H1 (cell line): Measurements from ENCODE around the gene CCDC152. TPM values are rescaled to one million over a fixed set of nuclear protein-coding genes. Genes with fewer than 3 reads are reported as not detected.

Source experiments
- CTCF ChIA-PET: fragments of 300-600 bp; sonication (Branson Sonifier 250); formaldehyde crosslinking; loops from one replicate; lab custom pipeline; 2021; ENCODE audit not compliant: partially characterized antibody; lab: Charles Lee
- POLR2A ChIA-PET: fragments of 300-600 bp; sonication (Branson Sonifier 250); formaldehyde crosslinking; loops from one replicate; lab custom pipeline; 2021; ENCODE audit warnings: inconsistent platforms; ENCODE audit not compliant: partially characterized antibody; lab: Charles Lee
- DNase-seq, 2 experiments: peaks; one replicate each; pipeline versions ENCODE4 v3.0.0 to v3.0.0-alpha.2; 2010 to 2022; ENCODE audit warnings: low spot score in 2 of 2, low read depth in 1 of 2, mixed read lengths in 1 of 2
- FAIRE-seq: peaks from 2 replicates; lab custom pipeline; 2011; peaks lifted over from hg19 to GRCh38; lab: Jason Lieb, UNC
- H2AFZ ChIP-seq: 2 replicates; pipeline ENCODE4 v1.8.1; 2012; ENCODE audit warnings: low read length, inconsistent platforms
- H2AK5ac ChIP-seq: 2 replicates; pipeline ENCODE4 v1.6.1; 2013; ENCODE audit warnings: low read depth, low read length
- H2BK120ac ChIP-seq: replicated peaks from 2 replicates; pipeline ENCODE3; 2013; ENCODE audit warnings: low read depth, low read length, inconsistent platforms
- H2BK12ac ChIP-seq: 2 replicates; pipeline ENCODE4 v1.6.1; 2013; ENCODE audit warnings: low read depth, low read length
- H2BK15ac ChIP-seq: 2 replicates; pipeline ENCODE4 v1.6.1; 2013; ENCODE audit warnings: low read length
- H2BK20ac ChIP-seq: 2 replicates; pipeline ENCODE4 v1.6.1; 2013; ENCODE audit warnings: low read length
- H2BK5ac ChIP-seq: 2 replicates; pipeline ENCODE4 v1.6.1; 2013; ENCODE audit warnings: low read depth, low read length
- H3K14ac ChIP-seq: 2 replicates; pipeline ENCODE4 v1.6.1; 2013; ENCODE audit warnings: inconsistent platforms; ENCODE audit not compliant: insufficient read length
- H3K18ac ChIP-seq: 2 replicates; pipeline ENCODE4 v1.6.1; 2013; ENCODE audit warnings: low read length; ENCODE audit errors: extremely low read depth
- H3K23ac ChIP-seq: 2 replicates; pipeline ENCODE4 v1.6.1; 2013; ENCODE audit warnings: inconsistent platforms; ENCODE audit not compliant: insufficient read length
- H3K23me2 ChIP-seq: 2 replicates; pipeline ENCODE4 v1.6.1; 2013; ENCODE audit warnings: low read depth, low read length
- H3K27ac ChIP-seq: 2 replicates; pipeline ENCODE4 v1.6.1; 2011; ENCODE audit warnings: low read depth, low read length, inconsistent platforms
- H3K27me3 ChIP-seq, 4 experiments: replicated peaks in 1 of 4; 1 replicate in 1 of 4; 2 replicates in 3 of 4; pipeline versions ENCODE4 v1.6.1 to v1.8.1; 2011 to 2013; ENCODE audit warnings: low read length in 3 of 4, mild to moderate bottlenecking in 3 of 4, inconsistent platforms in 2 of 4, mixed read lengths in 2 of 4, moderate library complexity in 1 of 4; ENCODE audit not compliant: control insufficient read depth in 3 of 4, insufficient read depth in 3 of 4; ENCODE audit errors: extremely low read depth in 1 of 4
- H3K36me3 ChIP-seq, 4 experiments: 2 replicates each; pipeline versions ENCODE4 v1.6.1 to v1.8.1; 2011 to 2013; ENCODE audit warnings: mild to moderate bottlenecking in 4 of 4, low read length in 3 of 4, moderate library complexity in 2 of 4, control low read depth in 1 of 4, inconsistent platforms in 1 of 4; ENCODE audit not compliant: insufficient read depth in 4 of 4, control insufficient read depth in 2 of 4
- H3K4ac ChIP-seq: replicated peaks from 2 replicates; pipeline ENCODE3; 2013; ENCODE audit warnings: low read length, low read depth, mixed read lengths, inconsistent platforms; ENCODE audit not compliant: insufficient read length
- H3K4me1 ChIP-seq, 4 experiments: replicated peaks in 1 of 4; 1 replicate in 1 of 4; 2 replicates in 3 of 4; pipeline versions ENCODE4 v1.6.1 to v1.8.1; 2011 to 2013; ENCODE audit warnings: low read length in 3 of 4, inconsistent platforms in 2 of 4, mixed read lengths in 1 of 4; ENCODE audit not compliant: insufficient read depth in 4 of 4, control insufficient read depth in 3 of 4
- H3K4me2 ChIP-seq, 2 experiments: 2 replicates each; pipeline versions ENCODE4 v1.6.1 to v1.8.1; 2011 to 2013; ENCODE audit warnings: low read depth in 2 of 2, low read length in 2 of 2, control low read depth in 1 of 2, inconsistent platforms in 1 of 2, mild to moderate bottlenecking in 1 of 2; ENCODE audit not compliant: insufficient read depth in 1 of 2
- H3K4me3 ChIP-seq, 4 experiments: fragments of 200-600, 300-600 bp in 1 of 4; sonication (generic), shearing (Covaris generic), sonication (Bioruptor Twin) in 1 of 4; 2 replicates each; pipeline versions ENCODE4 v1.5.1 to v1.8.1; 2011 to 2016; ENCODE audit warnings: low read length in 4 of 4, low read depth in 3 of 4, control low read depth in 2 of 4, inconsistent platforms in 2 of 4, mild to moderate bottlenecking in 2 of 4, mixed read lengths in 1 of 4, moderate library complexity in 1 of 4; ENCODE audit not compliant: insufficient read depth in 2 of 4; ENCODE audit errors: extremely low read depth in 1 of 4
- H3K56ac ChIP-seq: replicated peaks from 2 replicates; pipeline ENCODE3; 2013; ENCODE audit warnings: low read depth, mild to moderate bottlenecking, mixed read lengths, low read length, inconsistent platforms; ENCODE audit not compliant: insufficient read length
- H3K79me1 ChIP-seq: 2 replicates; pipeline ENCODE4 v1.6.1; 2013; ENCODE audit warnings: low read depth, low read length, control low read depth
- H3K79me2 ChIP-seq, 2 experiments: 2 replicates each; pipeline versions ENCODE4 v1.6.1 to v1.8.1; 2012 to 2013; ENCODE audit warnings: low read length in 2 of 2, mild to moderate bottlenecking in 2 of 2, inconsistent platforms in 1 of 2; ENCODE audit not compliant: insufficient read depth in 2 of 2, control insufficient read depth in 1 of 2
- H3K9ac ChIP-seq, 4 experiments: replicated peaks in 1 of 4; 1 replicate in 1 of 4; 2 replicates in 3 of 4; pipeline versions ENCODE4 v1.6.1 to v1.8.1; 2011 to 2013; ENCODE audit warnings: low read depth in 3 of 4, low read length in 3 of 4, control low read depth in 2 of 4, mild to moderate bottlenecking in 2 of 4, moderate library complexity in 2 of 4, inconsistent platforms in 1 of 4; ENCODE audit errors: extremely low read depth in 1 of 4
- H3K9me3 ChIP-seq, 2 experiments: 2 replicates each; pipeline versions ENCODE4 v1.6.1 to v1.8.1; 2012 to 2013; ENCODE audit warnings: mild to moderate bottlenecking in 2 of 2, moderate library complexity in 2 of 2, control low read depth in 1 of 2, inconsistent platforms in 1 of 2, low read depth in 1 of 2, low read length in 1 of 2, mixed read lengths in 1 of 2; ENCODE audit not compliant: insufficient read depth in 2 of 2
- H4K20me1 ChIP-seq, 2 experiments: replicated peaks in 1 of 2; 2 replicates each; pipeline versions ENCODE3 to v1.8.1; 2011 to 2013; ENCODE audit warnings: inconsistent platforms in 2 of 2, low read length in 2 of 2, mild to moderate bottlenecking in 1 of 2; ENCODE audit not compliant: insufficient read depth in 2 of 2, control insufficient read depth in 1 of 2
- H4K5ac ChIP-seq: 2 replicates; pipeline ENCODE4 v1.6.1; 2013; ENCODE audit warnings: low read length, low read depth, mixed read lengths, inconsistent platforms; ENCODE audit not compliant: insufficient read length
- H4K8ac ChIP-seq: 2 replicates; pipeline ENCODE4 v1.8.0; 2013; ENCODE audit warnings: mild to moderate bottlenecking, moderate library complexity, low read length, inconsistent platforms; ENCODE audit not compliant: insufficient read depth; ENCODE audit errors: extremely low read depth
- H4K91ac ChIP-seq: replicated peaks from 2 replicates; pipeline ENCODE3; 2013; ENCODE audit warnings: low read length, mixed read lengths, inconsistent platforms; ENCODE audit not compliant: insufficient read length
- ASH2L ChIP-seq: fragments of 200-600, 300-600 bp; sonication (generic); IDR thresholded peaks from one replicate; pipeline ENCODE4 v1.7.1; 2017; ENCODE audit warnings: low read length
- ATF2 ChIP-seq: IDR thresholded peaks from 2 replicates; pipeline ENCODE4 v1.6.1; 2012; ENCODE audit warnings: low read length, inconsistent platforms
- CHD1 ChIP-seq: IDR thresholded peaks from 2 replicates; pipeline ENCODE4 v1.6.1; 2012; ENCODE audit warnings: low read depth, low read length, improper control_type of control experiment
- GABPA ChIP-seq: IDR thresholded peaks from 2 replicates; pipeline ENCODE4 v1.6.1; 2011; ENCODE audit warnings: mild to moderate bottlenecking, low read length, moderate library complexity, borderline replicate concordance; ENCODE audit not compliant: insufficient read depth
- JUND ChIP-seq: IDR thresholded peaks from 2 replicates; pipeline ENCODE4 v1.6.1; 2011; ENCODE audit warnings: mild to moderate bottlenecking, improper control_type of control experiment, low read length
- KDM4A ChIP-seq: IDR thresholded peaks from one replicate; pipeline ENCODE4 v1.7.1; 2012; ENCODE audit warnings: low read depth, mild to moderate bottlenecking, moderate library complexity, low read length, inconsistent platforms; ENCODE audit not compliant: severe bottlenecking
- MAX ChIP-seq: IDR thresholded peaks from 2 replicates; pipeline ENCODE4 v1.6.1; 2012; ENCODE audit warnings: inconsistent platforms
- SP4 ChIP-seq: IDR thresholded peaks from 2 replicates; pipeline ENCODE4 v1.6.1; 2012; ENCODE audit warnings: low read length, inconsistent platforms
- TBP ChIP-seq: IDR thresholded peaks from 2 replicates; pipeline ENCODE4 v1.6.1; 2011; ENCODE audit warnings: low read depth, low read length, improper control_type of control experiment
- polyA plus RNA-seq, 7 experiments: library from polyadenylated mRNA; depleted of rRNA in 3 of 7; stranded (reverse) in 5 of 7; unstranded in 2 of 7; fragments of >200 nt in 5 of 7; fragments of 200-250 nt in 2 of 7; gene quantifications; 1 replicate in 5 of 7; 2 replicates in 1 of 7; 4 replicates in 1 of 7; pipeline versions ENCODE4 v1.2.1 to v1.2.3, GENCODE V29; 2011 to 2013; ENCODE audit warnings: missing spikeins in 2 of 7, mixed read lengths in 2 of 7
- total RNA-seq: library from RNA; stranded (reverse); fragmentation: NEBNext Ultra II Directional; extraction: Animal tissue kit (Norgen Biotek cat#: 25700); gene quantifications from 2 replicates; pipeline ENCODE4 v1.2.1, GENCODE V29; 2021

The CCDC152 gene
- total and polyA plus RNA-seq, 2 of the 8 experiments (the other 6 are each of a cell fraction or from before 2014, with no cell fraction given) = 2.6 to 9.5 TPM

GRCh38 chr5:42721484-42721883, 35.1 kb upstream of the CCDC152 start:
- ChIA-PET CTCF (interaction anchor here (1.1 to 1.5 kb wide), 5 partner anchors 10 to 664 kb away, joined by 3 to 5 read pairs (median 3); no protein-coding TSS in a partner anchor), POLR2A (no interaction called here)
- H3K4me1 ChIP-seq = no peaks in the 10 kb centered on the region
- H2AFZ ChIP-seq = no peak overlapping the region
- no peak overlapping the region for H3K27ac ChIP-seq
- no peaks in the 10 kb centered on the region for H3K79me2 ChIP-seq
- H3K36me3 ChIP-seq = no peaks in the 10 kb centered on the region
- FAIRE-seq (no peak), DNase-seq (no peak)
- H3K18ac ChIP-seq = no peak overlapping the region
- no peak overlapping the region for H3K4ac ChIP-seq
- H4K91ac ChIP-seq = no peak overlapping the region
- H3K23me2 ChIP-seq = no peaks in the 10 kb centered on the region
- no peak overlapping the region for H2BK120ac ChIP-seq
- H2AK5ac ChIP-seq = no peak overlapping the region
- no peak overlapping the region for H3K4me3 ChIP-seq
- no peak overlapping the region for H3K56ac ChIP-seq
- H3K14ac ChIP-seq = no peak overlapping the region
- H4K5ac ChIP-seq = no peak overlapping the region
- H3K9ac ChIP-seq = no peak overlapping the region
- H2BK5ac ChIP-seq = no peak overlapping the region
- no peaks in the 10 kb centered on the region for H3K9me3 ChIP-seq
- H2BK15ac ChIP-seq = no peak overlapping the region
- no peak for TF ChIP-seq GABPA
- no peak for TF ChIP-seq SP4
- TF ChIP-seq KDM4A = no peak
- TF ChIP-seq CHD1 = no peak
- TF ChIP-seq JUND = no peak
- no peak for TF ChIP-seq ATF2
- no peak for TF ChIP-seq MAX
- TF ChIP-seq ASH2L = no peak
- no peak for TF ChIP-seq TBP
- no peaks in the 10 kb centered on the region for H4K20me1 ChIP-seq
- H3K79me1 ChIP-seq = no peaks in the 10 kb centered on the region
- H2BK20ac ChIP-seq = no peak overlapping the region
- no peak overlapping the region for H3K23ac ChIP-seq
- H3K27me3 ChIP-seq = no peaks in the 10 kb centered on the region
- H2BK12ac ChIP-seq = no peak overlapping the region
- H3K4me2 ChIP-seq = no peak overlapping the region
- no peak overlapping the region for H4K8ac ChIP-seq
